K562 (cell line): ENCODE results near the gene DRAXIN. TPM values are rescaled to one million over a fixed set of nuclear protein-coding genes. Genes with fewer than 3 reads are reported as not detected.

ENCODE experiments used
- ATF7 ChIP-seq: fragments of 450-650 bp; IDR thresholded peaks from 2 replicates; pipeline ENCODE4 v1.7.1; 2014; ENCODE audit warnings: mild to moderate bottlenecking, moderate library complexity
- BACH1 ChIP-seq: fragments of 200-800 bp; sonication (Bioruptor generic); IDR thresholded peaks from 2 replicates; pipeline ENCODE4 v1.6.1; 2016; ENCODE audit warnings: missing genetic modification characterization, missing compliant biosample characterization
- CEBPG ChIP-seq, 3 experiments: fragments of 200-800 bp in 1 of 3; sonication (Bioruptor generic) in 1 of 3; sonication (generic) in 1 of 3; formaldehyde crosslinking in 1 of 3; IDR thresholded peaks in 2 of 3; conservative IDR thresholded peaks in 1 of 3; 2 replicates each; pipeline versions ENCODE4 v1.6.1 to v1.8.0; 2016 to 2022; ENCODE audit warnings: missing compliant biosample characterization in 2 of 3, missing genetic modification characterization in 2 of 3, mild to moderate bottlenecking in 1 of 3, missing genetic modification reagents in 1 of 3
- CREB1 ChIP-seq, 2 experiments: sonication (generic) in 1 of 2; formaldehyde crosslinking in 1 of 2; IDR thresholded peaks; 2 replicates each; pipeline versions ENCODE4 v1.6.1 to v1.8.0; 2012 to 2022; ENCODE audit warnings: inconsistent platforms in 1 of 2, mild to moderate bottlenecking in 1 of 2, missing genetic modification reagents in 1 of 2, moderate library complexity in 1 of 2
- FOXK1 ChIP-seq: sonication (generic); formaldehyde crosslinking; IDR thresholded peaks from 2 replicates; pipeline ENCODE4 v1.8.0; 2022; ENCODE audit warnings: missing genetic modification reagents, mild to moderate bottlenecking, borderline replicate concordance
- LARP7 ChIP-seq: fragments of 450-650 bp; IDR thresholded peaks from 2 replicates; pipeline ENCODE4 v1.6.1; 2016
- MED1 ChIP-seq: sonication (generic); formaldehyde crosslinking; IDR thresholded peaks from 2 replicates; pipeline ENCODE4 v1.8.1; 2023; ENCODE audit warnings: missing genetic modification reagents, borderline replicate concordance
- MEF2D ChIP-seq: conservative IDR thresholded peaks from 2 replicates; pipeline ENCODE4 v1.6.1; 2016; ENCODE audit warnings: low read depth, missing genetic modification characterization, missing compliant biosample characterization
- MIER1 ChIP-seq: fragments of 450-650 bp; IDR thresholded peaks from 2 replicates; pipeline ENCODE4 v1.6.1; 2016; ENCODE audit warnings: antibody characterized with exemption, mild to moderate bottlenecking, low read depth
- NFIC ChIP-seq: fragments of 450-650 bp; IDR thresholded peaks from 2 replicates; pipeline ENCODE4 v1.6.1; 2017; ENCODE audit warnings: mild to moderate bottlenecking, inconsistent platforms
- NFRKB ChIP-seq: fragments of 450-650 bp; IDR thresholded peaks from 2 replicates; pipeline ENCODE4 v1.6.1; 2016; ENCODE audit warnings: low read depth
- NONO ChIP-seq, 2 experiments: fragments of 200-400 bp in 1 of 2; fragments of 450-650 bp in 1 of 2; formaldehyde crosslinking in 1 of 2; IDR thresholded peaks; 2 replicates each; pipeline ENCODE4 v1.6.1; 2017; ENCODE audit warnings: low read depth in 2 of 2, mild to moderate bottlenecking in 2 of 2, moderate library complexity in 2 of 2, low read length in 1 of 2
- PATZ1 ChIP-seq: fragments of 250-450 bp; sonication (Bioruptor Pico); IDR thresholded peaks from 2 replicates; pipeline ENCODE4 v1.5.0; 2020; ENCODE audit warnings: mild to moderate bottlenecking, borderline replicate concordance
- POLR2AphosphoS5 ChIP-seq: IDR thresholded peaks from 2 replicates; pipeline ENCODE4 v1.6.1; 2011; ENCODE audit warnings: mild to moderate bottlenecking, low read depth, low read length, moderate library complexity; ENCODE audit not compliant: control insufficient read depth, insufficient read depth
- TBL1XR1 ChIP-seq, 2 experiments: IDR thresholded peaks; 2 replicates each; pipeline ENCODE4 v1.6.1; 2012; ENCODE audit warnings: improper control_type of control experiment in 2 of 2, low read length in 2 of 2, mild to moderate bottlenecking in 1 of 2
- TGIF2 ChIP-seq: sonication (generic); formaldehyde crosslinking; IDR thresholded peaks from 2 replicates; pipeline ENCODE4 v1.8.1; 2022; ENCODE audit warnings: mild to moderate bottlenecking, missing genetic modification reagents, moderate library complexity
- ZBTB5 ChIP-seq: fragments of 450-650 bp; IDR thresholded peaks from 2 replicates; pipeline ENCODE4 v1.6.1; 2017; ENCODE audit warnings: antibody characterized with exemption
- ZKSCAN8 ChIP-seq: fragments of 200-800 bp; sonication (Bioruptor generic); IDR thresholded peaks from 2 replicates; pipeline ENCODE4 v1.6.1; 2016; ENCODE audit warnings: missing genetic modification characterization, missing compliant biosample characterization
- ZNF140 ChIP-seq: fragments of 250-450 bp; sonication (Bioruptor Pico); IDR thresholded peaks from 2 replicates; pipeline ENCODE4 v1.8.0; 2021; ENCODE audit warnings: moderate library complexity, mild to moderate bottlenecking, inconsistent platforms
- ZNF174 ChIP-seq: fragments of 250-450 bp; sonication (Bioruptor Pico); IDR thresholded peaks from 2 replicates; pipeline ENCODE4 v1.4.0; 2020; ENCODE audit warnings: mild to moderate bottlenecking
- ZNF280A ChIP-seq: fragments of 450-650 bp; IDR thresholded peaks from 2 replicates; pipeline ENCODE4 v1.6.1; 2018; ENCODE audit warnings: mild to moderate bottlenecking, low read depth; ENCODE audit not compliant: partially characterized antibody
- ZNF282 ChIP-seq: sonication (generic); formaldehyde crosslinking; IDR thresholded peaks from 2 replicates; pipeline ENCODE4 v1.8.1; 2023; ENCODE audit warnings: missing genetic modification reagents
- ZNF77 ChIP-seq: fragments of 250-450 bp; sonication (Bioruptor Pico); IDR thresholded peaks from 2 replicates; pipeline ENCODE4 v1.5.0; 2020
- polyA plus RNA-seq, 8 experiments: library from polyadenylated mRNA; depleted of rRNA in 4 of 8; stranded (reverse) in 5 of 8; unstranded in 3 of 8; fragments of >200 nt; fragmentation: Nextera tagmentation in 2 of 8; fragmentation: Illumina TruSeq in 1 of 8; extraction: Ambion mirVana in 2 of 8; extraction: Trizol in 1 of 8; gene quantifications; 2 replicates each; pipeline versions ENCODE4 v1.2.1 to v1.2.3, GENCODE V29; 2011 to 2014; ENCODE audit warnings: inconsistent platforms in 1 of 8, missing spikeins in 1 of 8
- total RNA-seq, 7 experiments: library from RNA; depleted of rRNA in 6 of 7; stranded (reverse); fragments of >200 nt in 6 of 7; fragmentation: Illumina TruSeq in 2 of 7; extraction: Trizol in 2 of 7; gene quantifications; 2 replicates each; pipeline versions ENCODE4 v1.2.1 to v1.2.3, GENCODE V29; 2011 to 2021; ENCODE audit warnings: low replicate concordance in 1 of 7

Gene DRAXIN
- total and polyA plus RNA-seq, 9 of the 15 experiments (the other 6 are each of a cell fraction or from before 2014, with no cell fraction given) = 0.01 to 0.04 (median 0.01) TPM; not detected in 6

- no peak for TF ChIP-seq MEF2D (tag)
- no peak for TF ChIP-seq ZNF282 (CRISPR knock-in tag)
- TF ChIP-seq BACH1 (tag) = no peak
- TF ChIP-seq ZKSCAN8 = no peak
- no peak for TF ChIP-seq CEBPG (CRISPR knock-in tag; IDR thresholded peaks at IDR 0.05)
- TF ChIP-seq CEBPG (tag; conservative IDR thresholded peaks at IDR 0.05 in 1 of 2, IDR thresholded peaks at IDR 0.05 in 1 of 2) = no peak
- TF ChIP-seq ATF7 = peak; percentile 53; the same call in 1 of the 2 replicates
- TF ChIP-seq TGIF2 (CRISPR knock-in tag) = no peak
- no peak for TF ChIP-seq FOXK1
- no peak for TF ChIP-seq PATZ1 (CRISPR knock-in tag)
- TF ChIP-seq NONO (IDR thresholded peaks at IDR 0.05; ENCODE audit: low read depth in 2 of 2, low read length in 1 of 2) = peak; percentile 73 to 75; a peak in 3 of 4 replicates
- no peak for TF ChIP-seq NFRKB
- TF ChIP-seq MED1 (CRISPR knock-in tag) = 0 out of 2 replicates have a peak, but pooled peaks have one; percentile 18
- TF ChIP-seq ZNF140 (CRISPR knock-in tag) = no peak
- TF ChIP-seq CREB1 (IDR thresholded peaks at IDR 0.05) = peak; percentile 97
- peak; percentile 96 for TF ChIP-seq CREB1 (CRISPR knock-in tag; IDR thresholded peaks at IDR 0.05)
- TF ChIP-seq LARP7 = no peak
- TF ChIP-seq ZNF174 (CRISPR knock-in tag) = no peak
- no peak for TF ChIP-seq ZNF77 (CRISPR knock-in tag)
- no peak for TF ChIP-seq MIER1
- peak; percentile 71 for TF ChIP-seq POLR2AphosphoS5
- TF ChIP-seq NFIC = peak; percentile 37
- TF ChIP-seq ZNF280A = no peak
- peak in 1 of 2 experiments; percentile 28; a peak in 1 of 4 replicates for TF ChIP-seq TBL1XR1 (IDR thresholded peaks at IDR 0.05; ENCODE audit: low read length in 2 of 2)
- TF ChIP-seq ZBTB5 = no peak
Measured at GRCh38 chr1:11681071-11681771, 10.3 kb upstream of the DRAXIN start, which contains the start of gene MAD2L2 (continued).
